NT2/D1 (cell line): Measurements from ENCODE around the gene TMEM271.

Experiments used
- DNase-seq: peaks from one replicate; pipeline ENCODE4 v3.0.0-alpha.2; 2011; ENCODE audit warnings: low read depth, low spot score
- H3K27me3 ChIP-seq: 2 replicates; pipeline ENCODE4 v1.6.0; 2011; ENCODE audit warnings: mild to moderate bottlenecking; ENCODE audit not compliant: insufficient read length, insufficient read depth
- H3K36me3 ChIP-seq: 2 replicates; pipeline ENCODE4 v1.6.1; 2011; ENCODE audit warnings: mild to moderate bottlenecking, low read length, mixed read lengths; ENCODE audit not compliant: insufficient read depth, insufficient read length
- H3K4me1 ChIP-seq: 2 replicates; pipeline ENCODE4 v1.5.1; 2011; ENCODE audit not compliant: insufficient read depth, insufficient read length
- H3K4me3 ChIP-seq: 2 replicates; pipeline ENCODE4 v1.5.1; 2011; ENCODE audit warnings: low read depth; ENCODE audit not compliant: insufficient read length
- H3K9ac ChIP-seq: 2 replicates; pipeline ENCODE4 v1.6.0; 2011; ENCODE audit warnings: low read depth; ENCODE audit not compliant: insufficient read length
- H3K9me3 ChIP-seq: 2 replicates; pipeline ENCODE4 v1.5.1; 2011; ENCODE audit warnings: mild to moderate bottlenecking, low read length; ENCODE audit not compliant: insufficient read depth
- SUZ12 ChIP-seq: IDR thresholded peaks from 2 replicates; pipeline ENCODE4 v1.6.1; 2011; ENCODE audit not compliant: insufficient read length, insufficient read depth; ENCODE audit errors: extremely low read depth
- YY1 ChIP-seq: IDR thresholded peaks from 2 replicates; pipeline ENCODE4 v1.6.1; 2011; ENCODE audit not compliant: insufficient read length, insufficient read depth
- ZNF274 ChIP-seq: IDR thresholded peaks from 2 replicates; pipeline ENCODE4 v1.6.1; 2011; ENCODE audit warnings: mild to moderate bottlenecking, low read depth, low read length

Gene TMEM271

DNA sequence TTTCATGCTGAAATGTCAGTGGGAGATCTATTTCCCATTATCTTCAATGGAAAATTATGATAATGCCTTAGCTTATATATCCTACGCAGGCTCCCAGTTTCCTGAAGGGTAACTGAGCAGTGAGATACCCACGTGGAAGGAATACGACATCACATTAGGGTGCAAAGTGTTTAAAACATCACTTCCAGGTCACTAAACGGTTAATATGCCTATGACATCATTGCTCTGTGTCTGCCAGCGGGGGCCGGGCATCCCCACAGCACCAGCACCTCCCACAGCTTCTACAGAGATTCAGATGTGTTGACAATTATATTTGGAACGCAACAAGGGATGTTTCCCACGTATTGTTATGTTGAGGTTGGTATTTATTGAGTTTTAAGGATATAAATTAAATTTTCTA, 27.1 kb downstream of the TMEM271 start:
- peaks cover 17% of the 10 kb centered on the region; the same call in 1 of the 2 replicates for H3K9me3 ChIP-seq
- no peaks in the 10 kb centered on the region for H3K27me3 ChIP-seq
- no peaks in the 10 kb centered on the region for H3K4me1 ChIP-seq
- no peak overlapping the region for H3K4me3 ChIP-seq
- no peak overlapping the region for H3K9ac ChIP-seq
- TF ChIP-seq SUZ12 (no peak), YY1 (no peak), ZNF274 (no peak)
- no peak for DNase-seq
- H3K36me3 ChIP-seq, result no peaks in the 10 kb centered on the region

DNA sequence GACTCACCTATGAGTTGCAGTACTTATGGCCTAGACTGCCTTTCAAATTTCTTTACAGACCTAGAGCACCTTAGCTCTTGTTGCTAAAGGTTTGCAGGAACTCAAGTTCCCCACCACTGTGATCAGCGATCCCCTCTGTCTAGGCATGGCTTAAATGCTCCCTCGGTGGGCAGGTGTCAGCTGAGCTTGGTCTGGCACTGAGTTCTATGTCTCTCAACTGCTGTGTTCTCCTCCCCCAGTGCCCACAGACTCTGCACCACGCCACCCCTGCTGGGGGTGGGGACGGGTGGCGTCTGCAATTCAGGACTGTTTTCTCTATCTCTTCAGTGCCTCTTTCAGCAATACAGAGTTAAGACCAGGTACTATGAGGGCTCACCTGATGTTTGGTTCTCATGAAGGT, 30.5 kb downstream of the TMEM271 start:
- H3K4me3 ChIP-seq, result no peak overlapping the region
- H3K36me3 ChIP-seq, result no peaks in the 10 kb centered on the region
- no peaks in the 10 kb centered on the region for H3K4me1 ChIP-seq
- TF ChIP-seq YY1 (no peak), ZNF274 (no peak), SUZ12 (no peak)
- no peak overlapping the region for H3K9ac ChIP-seq
- H3K27me3 ChIP-seq, result no peaks in the 10 kb centered on the region
- DNase-seq, result no peak
- no peaks in the 10 kb centered on the region for H3K9me3 ChIP-seq

DNA sequence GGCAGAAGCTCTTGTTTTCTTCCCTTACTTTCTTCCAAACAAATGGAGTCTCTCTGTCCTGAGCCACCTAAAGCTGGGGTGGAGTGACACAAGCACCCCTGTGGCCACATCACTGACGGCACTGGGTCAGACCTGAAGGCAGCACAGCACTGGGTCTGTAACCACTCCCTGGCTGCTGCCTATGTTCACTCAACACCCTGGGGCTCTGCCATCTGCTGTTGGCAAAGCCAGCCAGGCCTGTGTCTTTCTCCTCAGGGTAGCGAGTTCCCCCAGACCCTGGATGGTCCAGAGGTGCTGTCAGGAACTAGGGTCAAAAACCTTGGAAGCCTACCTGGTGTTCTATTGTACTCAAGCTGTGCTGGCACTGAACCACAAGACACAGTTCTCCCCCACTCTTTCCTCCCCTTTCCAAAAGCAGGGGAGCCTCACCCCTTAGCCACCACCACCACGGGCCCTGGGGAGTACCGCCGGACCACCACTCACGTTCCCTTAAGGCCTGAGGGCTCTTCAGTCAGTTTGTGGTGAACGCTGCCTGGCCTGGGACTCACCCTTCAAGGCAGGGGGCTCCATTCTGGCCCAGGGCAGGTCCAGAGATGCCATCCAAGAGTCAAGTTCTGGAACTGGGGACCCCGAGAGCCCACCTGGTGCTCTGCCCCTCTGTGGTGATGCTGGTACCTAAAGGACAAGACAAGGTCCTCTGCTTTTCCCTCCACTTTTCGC, 31.5 kb downstream of the TMEM271 start:
- no peak for DNase-seq
- Histone ChIP-seq H3K36me3 (peaks cover under 1% of the 10 kb centered on the region), H3K9me3 (no peaks in the 10 kb centered on the region), H3K27me3 (no peaks in the 10 kb centered on the region), H3K4me1 (no peaks in the 10 kb centered on the region), H3K9ac (no peak overlapping the region), H3K4me3 (no peak overlapping the region)
- TF ChIP-seq YY1 (no peak), ZNF274 (no peak), SUZ12 (no peak)

DNA sequence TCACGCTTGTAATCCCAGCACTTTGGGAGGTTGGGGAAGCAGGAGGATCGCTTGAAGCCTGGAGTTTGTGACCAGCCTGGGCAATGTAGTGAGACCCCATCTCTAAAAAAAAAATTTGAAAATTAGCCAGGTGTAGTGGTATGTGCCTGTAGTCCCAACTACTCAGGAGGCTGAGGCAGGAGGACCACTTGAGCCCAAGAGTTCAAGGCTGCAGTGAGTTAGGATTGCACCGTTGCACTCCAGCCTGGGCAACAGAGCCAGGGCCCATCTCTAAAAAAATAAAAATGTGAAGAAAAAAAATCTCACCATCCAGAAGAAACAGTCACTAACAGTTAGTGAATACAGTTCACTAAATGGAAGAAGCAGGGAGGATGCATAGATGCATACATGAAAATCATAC, 34.8 kb downstream of the TMEM271 start:
- Histone ChIP-seq H3K4me1 (no peaks in the 10 kb centered on the region), H3K9ac (no peak overlapping the region), H3K27me3 (no peaks in the 10 kb centered on the region), H3K4me3 (no peak overlapping the region), H3K9me3 (no peaks in the 10 kb centered on the region), H3K36me3 (peaks cover 34% of the 10 kb centered on the region)
- DNase-seq, result no peak
- TF ChIP-seq YY1 (no peak), SUZ12 (no peak), ZNF274 (no peak)

DNA sequence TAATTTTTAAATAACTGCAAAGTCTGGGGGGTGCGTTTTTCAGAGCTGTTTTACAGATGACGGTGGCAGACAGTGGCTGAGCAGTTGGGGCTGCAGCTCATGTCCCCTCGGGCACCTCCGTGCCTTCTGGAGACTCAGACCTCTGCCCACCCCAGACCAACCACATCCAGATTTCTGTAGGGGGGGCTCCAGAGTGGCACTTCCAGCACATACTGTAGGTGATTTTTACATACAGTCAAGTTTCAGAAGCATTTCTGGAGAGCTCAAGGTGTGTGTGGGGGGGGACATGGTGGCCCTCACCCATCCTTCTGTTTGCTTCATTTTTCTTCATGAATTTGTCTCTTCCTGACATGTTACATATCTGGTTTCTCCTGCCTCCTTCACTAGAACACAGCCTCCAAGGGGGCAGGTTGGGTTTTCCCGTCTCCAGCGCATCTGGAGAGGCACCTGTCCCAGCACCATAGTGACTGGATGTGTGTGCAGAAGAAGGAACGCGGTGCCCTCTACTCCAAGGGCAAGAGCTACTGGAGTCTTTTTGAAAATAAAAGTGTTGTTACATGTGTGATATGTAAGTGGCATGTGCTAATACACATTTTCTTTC, 37.5 kb downstream of the TMEM271 start:
- Histone ChIP-seq H3K36me3 (peaks cover 60% of the 10 kb centered on the region), H3K9ac (no peak overlapping the region), H3K4me1 (no peaks in the 10 kb centered on the region), H3K4me3 (no peak overlapping the region), H3K9me3 (no peaks in the 10 kb centered on the region), H3K27me3 (no peaks in the 10 kb centered on the region)
- DNase-seq, result no peak
- TF ChIP-seq SUZ12, result no peak

DNA sequence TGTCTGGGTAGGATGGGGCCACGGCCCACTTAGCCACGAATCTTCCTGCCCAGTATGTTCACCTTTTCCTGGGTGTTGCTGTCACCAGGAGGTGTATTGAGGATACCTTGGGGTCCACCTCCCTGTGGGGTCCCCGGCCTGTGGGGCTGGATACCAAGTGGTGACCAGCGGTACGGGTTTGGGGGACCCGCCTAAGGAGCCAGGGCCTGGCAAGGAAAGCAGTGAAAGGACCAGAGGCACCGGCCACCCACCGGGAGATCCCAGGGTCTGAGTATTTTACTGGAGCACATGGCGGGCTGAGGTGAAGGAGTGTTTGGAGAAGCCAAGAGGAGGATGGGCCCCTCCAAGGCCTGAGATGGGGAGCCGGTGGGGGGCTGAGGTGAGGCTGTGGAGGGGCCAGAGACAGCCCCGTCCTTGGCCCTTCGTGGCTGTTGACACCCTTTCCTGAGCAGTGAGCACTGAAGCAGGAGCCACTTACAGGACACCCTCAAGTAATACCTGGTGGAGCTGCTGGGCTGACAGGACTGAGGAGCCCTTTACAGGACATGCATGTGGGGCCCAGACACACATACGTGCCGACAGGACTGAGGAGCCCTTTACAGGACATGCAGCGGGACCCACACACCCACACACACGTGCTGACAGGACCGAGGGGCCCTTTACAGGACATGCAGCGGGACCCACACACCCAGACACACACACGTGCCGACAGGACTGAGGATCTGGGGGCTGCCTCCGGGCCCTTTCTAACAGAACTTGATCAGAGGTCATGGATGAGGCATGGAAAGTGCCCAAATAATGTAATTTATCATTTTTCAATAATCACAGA, 38.4 kb downstream of the TMEM271 start:
- Histone ChIP-seq H3K4me1 (no peaks in the 10 kb centered on the region), H3K36me3 (peaks cover 69% of the 10 kb centered on the region), H3K27me3 (no peaks in the 10 kb centered on the region), H3K9ac (no peak overlapping the region), H3K4me3 (no peak overlapping the region), H3K9me3 (no peaks in the 10 kb centered on the region)
- TF ChIP-seq SUZ12 (no peak), ZNF274 (no peak), YY1 (no peak)
- no peak for DNase-seq

DNA sequence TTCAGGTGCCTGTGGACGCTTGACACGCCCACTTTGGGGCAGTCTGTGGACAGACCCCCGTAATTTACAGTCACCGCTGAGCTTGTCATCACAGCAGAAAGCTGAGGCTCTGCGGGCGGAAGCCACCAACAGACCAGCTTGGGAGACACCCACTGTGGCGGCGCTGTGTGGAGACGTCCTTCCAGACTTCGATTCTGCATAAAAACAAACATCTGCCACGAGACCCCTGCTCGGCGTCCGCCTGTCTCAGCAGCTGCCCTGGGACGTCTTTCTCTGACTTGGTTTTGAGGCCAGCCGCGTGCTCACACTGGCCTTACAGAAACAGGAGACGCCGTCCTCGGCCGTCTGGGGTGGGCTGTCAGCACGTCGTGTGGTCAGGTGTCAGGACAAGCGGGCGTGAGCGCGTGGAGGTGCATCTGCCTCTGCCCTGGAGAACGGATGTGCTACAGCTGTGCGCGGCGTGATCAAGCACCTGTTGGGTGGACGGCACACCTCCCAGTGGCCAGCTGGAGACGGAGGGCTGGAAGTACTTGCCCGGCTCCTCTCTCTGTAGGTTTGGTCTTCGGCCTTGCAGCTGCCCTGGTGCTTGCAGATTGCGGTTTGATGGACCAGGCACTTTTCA, 39.6 kb downstream of the TMEM271 start:
- H3K9ac ChIP-seq, result no peak overlapping the region
- TF ChIP-seq ZNF274, result no peak
- TF ChIP-seq YY1, result no peak
- TF ChIP-seq SUZ12, result no peak
- H3K27me3 ChIP-seq, result no peaks in the 10 kb centered on the region
- H3K4me3 ChIP-seq, result no peak overlapping the region
- no peak for DNase-seq
- H3K9me3 ChIP-seq, result no peaks in the 10 kb centered on the region
- H3K4me1 ChIP-seq, result no peaks in the 10 kb centered on the region
- peaks cover 81% of the 10 kb centered on the region for H3K36me3 ChIP-seq
